Subcutaneous adipose tissue (tissue), 4 donors: ENCODE measurements around the gene RIF1. TPM values are rescaled to one million over a fixed set of nuclear protein-coding genes. Genes with fewer than 3 reads are reported as not detected.

ENCODE experiments used
- total RNA-seq, 4 donors: library from RNA; depleted of rRNA; stranded (reverse); fragments of >200 nt; gene quantifications; one replicate each; pipeline ENCODE4 v1.1.0, GENCODE V29; 2016
- TF ChIP-seq, protein P1 (sequence below): fragments of 450-650 bp; IDR thresholded peaks from one replicate; pipeline ENCODE4 v1.5.1; 2016; ENCODE audit warnings: low read depth, mild to moderate bottlenecking, control low read depth, antibody characterized with exemption, moderate library complexity

RIF1 gene
- total RNA-seq, 4 donors from 2014 or later = 35.7 to 55.9 (median 37.2) TPM

DNA sequence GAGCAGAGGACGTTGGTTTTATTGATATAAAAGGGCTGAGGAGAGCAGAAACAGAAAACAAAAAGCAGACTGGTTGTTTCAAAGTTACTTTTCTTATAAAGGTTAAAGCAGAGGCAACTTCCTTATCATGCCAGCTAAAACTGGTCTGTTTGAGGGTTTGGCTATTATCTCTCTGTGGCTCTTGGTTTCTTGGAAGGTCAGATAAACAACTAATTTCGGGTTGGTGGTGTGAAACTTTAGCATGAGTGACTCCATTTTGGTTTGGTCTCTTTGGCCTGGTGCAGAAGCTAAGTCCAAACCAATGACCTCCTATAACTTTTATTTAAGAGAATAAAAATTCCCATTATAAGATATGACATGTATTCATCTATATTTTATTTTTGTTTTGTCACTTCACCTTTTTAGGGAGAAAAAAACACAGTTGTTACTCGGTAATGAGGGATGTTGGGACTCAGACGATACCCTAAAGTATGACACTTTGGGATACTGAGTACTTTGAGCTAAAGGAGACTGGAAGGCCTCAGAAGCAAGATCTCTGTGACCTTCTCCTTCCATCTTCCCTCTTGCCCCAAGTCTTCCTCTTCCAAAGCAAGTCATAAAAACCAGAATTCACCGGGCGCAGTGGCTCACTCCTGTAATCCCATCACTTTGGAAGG is 29.0 kb upstream of the RIF1 start:
- TF ChIP-seq, protein P1, sequence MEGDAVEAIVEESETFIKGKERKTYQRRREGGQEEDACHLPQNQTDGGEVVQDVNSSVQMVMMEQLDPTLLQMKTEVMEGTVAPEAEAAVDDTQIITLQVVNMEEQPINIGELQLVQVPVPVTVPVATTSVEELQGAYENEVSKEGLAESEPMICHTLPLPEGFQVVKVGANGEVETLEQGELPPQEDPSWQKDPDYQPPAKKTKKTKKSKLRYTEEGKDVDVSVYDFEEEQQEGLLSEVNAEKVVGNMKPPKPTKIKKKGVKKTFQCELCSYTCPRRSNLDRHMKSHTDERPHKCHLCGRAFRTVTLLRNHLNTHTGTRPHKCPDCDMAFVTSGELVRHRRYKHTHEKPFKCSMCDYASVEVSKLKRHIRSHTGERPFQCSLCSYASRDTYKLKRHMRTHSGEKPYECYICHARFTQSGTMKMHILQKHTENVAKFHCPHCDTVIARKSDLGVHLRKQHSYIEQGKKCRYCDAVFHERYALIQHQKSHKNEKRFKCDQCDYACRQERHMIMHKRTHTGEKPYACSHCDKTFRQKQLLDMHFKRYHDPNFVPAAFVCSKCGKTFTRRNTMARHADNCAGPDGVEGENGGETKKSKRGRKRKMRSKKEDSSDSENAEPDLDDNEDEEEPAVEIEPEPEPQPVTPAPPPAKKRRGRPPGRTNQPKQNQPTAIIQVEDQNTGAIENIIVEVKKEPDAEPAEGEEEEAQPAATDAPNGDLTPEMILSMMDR = no peak

DNA sequence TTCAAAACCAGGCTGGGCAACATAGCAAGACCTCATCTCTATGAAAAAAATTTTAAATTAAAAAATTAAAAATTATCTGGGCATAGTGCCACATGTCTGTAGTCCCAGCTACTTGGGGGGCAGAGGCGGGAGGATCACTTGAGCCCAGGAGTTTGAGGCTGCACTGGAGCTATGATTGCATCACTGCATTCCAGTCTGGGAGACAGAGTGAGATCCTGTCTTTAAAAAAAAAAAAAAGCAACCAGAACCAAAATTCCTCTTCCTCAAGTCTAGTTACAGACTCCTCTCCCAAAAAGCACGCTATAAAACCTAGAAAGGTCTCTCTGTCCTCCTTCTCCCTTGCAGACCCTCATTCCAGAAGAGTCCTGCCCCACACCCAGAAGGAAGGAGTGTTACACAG is 28.4 kb upstream of the RIF1 start:
- TF ChIP-seq, protein P1 = no peak

DNA sequence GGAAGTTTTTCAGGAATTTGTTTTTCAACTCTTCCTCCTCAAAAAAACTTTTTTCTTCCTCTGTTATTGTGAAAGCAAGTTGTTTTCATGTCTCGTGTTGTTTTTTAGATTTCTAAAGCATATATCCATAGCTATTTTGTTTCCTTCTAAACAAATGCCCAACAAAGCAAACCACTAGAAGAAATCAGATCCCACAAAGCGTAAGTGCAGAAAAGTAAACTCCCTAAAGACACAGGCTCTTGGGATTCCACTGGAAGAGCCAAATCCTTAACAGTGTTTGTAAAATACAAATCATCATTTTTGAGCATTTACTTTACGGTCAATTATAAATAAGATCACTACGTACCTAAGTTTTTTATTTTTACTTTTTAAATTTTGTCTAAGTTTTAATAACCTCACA is 21.7 kb upstream of the RIF1 start:
- TF ChIP-seq, protein P1 = no peak

DNA sequence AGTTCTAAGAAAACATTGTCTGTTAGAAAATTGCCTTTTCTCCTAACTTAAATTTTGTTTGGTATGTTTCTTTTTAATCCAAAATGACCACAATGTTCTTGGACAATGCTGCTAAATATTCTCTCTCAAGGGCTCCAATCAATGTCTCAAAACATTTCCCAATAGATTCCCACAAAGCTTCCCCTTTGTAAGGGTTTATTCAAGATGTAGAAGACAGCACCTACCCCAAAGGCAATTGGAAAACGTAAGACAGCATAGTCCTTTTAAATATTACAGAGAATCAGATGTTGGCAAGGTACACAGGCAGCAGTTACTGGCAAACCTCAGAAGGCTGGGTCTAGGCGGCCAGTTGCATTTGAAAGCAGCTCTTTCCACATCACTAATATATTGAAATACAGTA is 18.3 kb upstream of the RIF1 start:
- TF ChIP-seq, protein P1 = no peak

DNA sequence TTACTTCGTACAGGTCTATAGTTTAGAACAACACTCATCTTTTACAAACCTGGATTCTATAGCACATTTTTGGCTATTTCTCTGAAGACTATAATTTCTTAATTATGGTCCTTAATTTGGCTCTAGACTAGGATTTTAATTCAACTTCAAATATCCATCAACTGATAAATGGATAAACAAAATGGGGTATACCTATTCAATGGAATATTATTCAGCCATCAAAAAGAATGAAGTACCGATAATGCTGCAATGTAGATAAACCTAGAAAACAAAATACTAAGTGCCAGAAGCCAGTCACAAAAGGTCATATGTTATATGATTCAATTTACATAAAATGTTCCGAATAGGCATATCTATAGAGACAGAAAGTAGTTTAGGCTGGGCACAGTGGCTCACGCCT is 15.2 kb upstream of the RIF1 start:
- TF ChIP-seq, protein P1 = no peak

DNA sequence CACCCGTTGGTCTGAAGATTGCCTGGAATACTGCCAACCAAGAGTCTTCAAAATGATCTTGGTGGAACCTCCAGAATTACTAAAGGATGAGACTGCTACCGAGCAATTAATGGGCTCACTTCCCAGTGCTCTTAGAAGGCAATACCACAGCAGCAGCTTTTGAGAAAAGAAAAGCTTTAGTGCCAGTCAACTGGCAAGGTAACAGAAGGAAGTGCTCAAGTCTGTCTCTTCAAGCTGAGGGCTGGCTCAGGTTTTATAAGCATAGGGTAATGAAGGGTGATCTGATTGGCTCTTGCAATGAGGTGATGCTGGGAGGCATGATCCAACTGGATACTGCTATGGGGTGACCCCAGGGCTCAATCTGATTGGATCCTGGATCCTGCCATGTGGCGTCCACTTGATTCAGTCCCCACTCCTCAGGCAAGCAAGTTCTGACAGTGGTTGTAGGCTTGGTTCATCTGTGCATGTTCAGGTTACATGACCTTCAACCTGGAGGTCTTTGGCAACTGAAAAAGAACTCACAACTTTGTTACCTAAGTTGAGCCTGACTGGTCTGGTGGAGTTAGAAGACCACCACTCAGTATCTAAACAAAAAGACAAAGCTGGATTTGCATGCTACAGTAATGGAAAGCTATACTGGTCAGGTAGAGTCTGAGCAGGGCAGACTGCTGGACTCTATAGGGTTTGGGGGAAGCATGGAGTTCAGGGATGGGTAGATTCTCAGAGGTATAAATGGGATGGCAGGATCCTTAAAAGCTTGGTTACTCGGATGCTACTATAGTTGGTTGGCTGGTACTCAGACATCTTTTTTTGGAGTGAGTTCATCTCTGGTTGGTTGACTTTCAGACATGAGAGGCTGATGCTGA is 14.0 kb upstream of the RIF1 start:
- TF ChIP-seq, protein P1 = no peak

DNA sequence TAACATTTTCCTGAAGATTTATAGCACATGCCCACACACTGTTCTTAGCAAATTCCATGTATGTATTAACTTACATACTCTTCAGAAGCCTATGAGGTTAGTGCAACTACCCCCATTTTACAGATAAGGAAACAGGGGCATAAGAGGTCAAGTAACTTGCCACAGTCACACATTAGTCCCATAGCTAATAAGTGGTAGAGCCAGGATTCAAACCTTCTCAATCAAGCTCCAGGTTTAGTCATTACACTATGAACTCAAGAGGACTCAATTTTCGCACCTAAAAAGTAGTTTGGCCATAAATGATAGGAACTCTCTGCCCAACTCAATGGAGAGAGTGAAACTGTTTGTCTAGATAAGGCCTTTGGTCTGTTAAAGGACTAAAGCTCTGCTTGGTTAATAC is 9.7 kb upstream of the RIF1 start:
- TF ChIP-seq, protein P1 = no peak
